ENCODE results near the gene DENND1C.
"Not testable (repeated sequence)": the region's sequence is repeated elsewhere in the genome, so short reads cannot be mapped to it uniquely, and the experiment has no call there.

DENND1C gene

GRCh38 chr19:6439743-6440142 lies 41.8 kb downstream of the DENND1C start:
- no peaks in the 10 kb centered on the region for H3K9me3 ChIP-seq (ENCODE audit: control insufficient read depth, low read length)
- no peak for DNase-seq

GRCh38 chr19:6433663-6434062 lies 47.9 kb downstream of the DENND1C start, which contains the start of gene SLC25A41:
Gene SLC25A41, minus strand, starts transcription at chr19:6433763. Its CDS starts 70 bp downstream, at chr19:6433693.
- Histone ChIP-seq H3K27ac (ENCODE audit: insufficient read depth, low read length, poor library complexity, severe bottlenecking) (no peak within 1 kb of the TSS), H3K36me3 (ENCODE audit: control insufficient read depth, insufficient read depth, low read length) (no peaks in the 10 kb centered on the region), H3K4me1 (ENCODE audit: control insufficient read depth, insufficient read depth, low read length, poor library complexity, severe bottlenecking) (no peaks in the 10 kb centered on the region), H3K4me3 (ENCODE audit: insufficient read depth, low read depth, low read length, poor library complexity, severe bottlenecking) (no peak within 1 kb of the TSS), H3K9me3 (ENCODE audit: control insufficient read depth, low read length) (no peaks in the 10 kb centered on the region), H3K27me3 (replicated peaks; ENCODE audit: control insufficient read depth, insufficient read depth, low read length, poor library complexity, severe bottlenecking) (no peaks in the 10 kb centered on the region)
- no peak for DNase-seq

More at GRCh38 chr19:6439743-6440142, 41.8 kb downstream of the DENND1C start:
- Histone ChIP-seq H3K27me3 (replicated peaks; ENCODE audit: control insufficient read depth, insufficient read depth, low read length, poor library complexity, severe bottlenecking) (no peaks in the 10 kb centered on the region), H3K4me1 (ENCODE audit: control insufficient read depth, insufficient read depth, low read length, poor library complexity, severe bottlenecking) (no peaks in the 10 kb centered on the region), H3K4me3 (ENCODE audit: insufficient read depth, low read depth, low read length, poor library complexity, severe bottlenecking) (no peak overlapping the region), H3K36me3 (ENCODE audit: control insufficient read depth, insufficient read depth, low read length) (no peaks in the 10 kb centered on the region), H3K27ac (ENCODE audit: insufficient read depth, low read length, poor library complexity, severe bottlenecking) (no peak overlapping the region)

- no peaks in the 10 kb centered on the region for H3K9me3 ChIP-seq (ENCODE audit: control insufficient read depth, low read length)
- H3K4me3 ChIP-seq (ENCODE audit: insufficient read depth, low read depth, low read length, poor library complexity, severe bottlenecking), result no peak overlapping the region
- DNase-seq, result no peak
- no peaks in the 10 kb centered on the region for H3K4me1 ChIP-seq (ENCODE audit: control insufficient read depth, insufficient read depth, low read length, poor library complexity, severe bottlenecking)
- H3K36me3 ChIP-seq (ENCODE audit: control insufficient read depth, insufficient read depth, low read length), result no peaks in the 10 kb centered on the region
- no peaks in the 10 kb centered on the region for H3K27me3 ChIP-seq (replicated peaks; ENCODE audit: control insufficient read depth, insufficient read depth, low read length, poor library complexity, severe bottlenecking)
- no peak overlapping the region for H3K27ac ChIP-seq (ENCODE audit: insufficient read depth, low read length, poor library complexity, severe bottlenecking)
Measured at GRCh38 chr19:6433165-6433564, 48.4 kb downstream of the DENND1C start.

GRCh38 chr19:6431891-6432290 lies 49.7 kb downstream of the DENND1C start:
- DNase-seq, result no peak
- H3K36me3 ChIP-seq (ENCODE audit: control insufficient read depth, insufficient read depth, low read length), result no peaks in the 10 kb centered on the region
- H3K4me1 ChIP-seq (ENCODE audit: control insufficient read depth, insufficient read depth, low read length, poor library complexity, severe bottlenecking), result no peaks in the 10 kb centered on the region
- H3K27me3 ChIP-seq (replicated peaks; ENCODE audit: control insufficient read depth, insufficient read depth, low read length, poor library complexity, severe bottlenecking), result no peaks in the 10 kb centered on the region
- H3K27ac ChIP-seq (ENCODE audit: insufficient read depth, low read length, poor library complexity, severe bottlenecking), result no peak overlapping the region
- no peak overlapping the region for H3K4me3 ChIP-seq (ENCODE audit: insufficient read depth, low read depth, low read length, poor library complexity, severe bottlenecking)
- H3K9me3 ChIP-seq (ENCODE audit: control insufficient read depth, low read length), result no peaks in the 10 kb centered on the region

- H3K36me3 ChIP-seq (ENCODE audit: control insufficient read depth, insufficient read depth, low read length), result no peaks in the 10 kb centered on the region
Measured at GRCh38 chr19:6429419-6430221, 52.0 kb downstream of the DENND1C start.

GRCh38 chr19:6428692-6429418 lies 52.7 kb downstream of the DENND1C start:
- not testable (repeated sequence) for H3K36me3 ChIP-seq (ENCODE audit: control insufficient read depth, insufficient read depth, low read length); H3K4me3 ChIP-seq (ENCODE audit: insufficient read depth, low read depth, low read length, poor library complexity, severe bottlenecking); H3K4me1 ChIP-seq (ENCODE audit: control insufficient read depth, insufficient read depth, low read length, poor library complexity, severe bottlenecking); H3K27ac ChIP-seq (ENCODE audit: insufficient read depth, low read length, poor library complexity, severe bottlenecking); DNase-seq; H3K9me3 ChIP-seq (ENCODE audit: control insufficient read depth, low read length); H3K27me3 ChIP-seq (replicated peaks; ENCODE audit: control insufficient read depth, insufficient read depth, low read length, poor library complexity, severe bottlenecking)

More at GRCh38 chr19:6429419-6430221, 52.0 kb downstream of the DENND1C start:
- no peak for DNase-seq
- Histone ChIP-seq H3K4me1 (ENCODE audit: control insufficient read depth, insufficient read depth, low read length, poor library complexity, severe bottlenecking) (no peaks in the 10 kb centered on the region), H3K4me3 (ENCODE audit: insufficient read depth, low read depth, low read length, poor library complexity, severe bottlenecking) (no peak overlapping the region), H3K9me3 (ENCODE audit: control insufficient read depth, low read length) (no peaks in the 10 kb centered on the region), H3K27ac (ENCODE audit: insufficient read depth, low read length, poor library complexity, severe bottlenecking) (no peak overlapping the region), H3K27me3 (replicated peaks; ENCODE audit: control insufficient read depth, insufficient read depth, low read length, poor library complexity, severe bottlenecking) (no peaks in the 10 kb centered on the region)

GRCh38 chr19:6427131-6427530 lies 54.5 kb downstream of the DENND1C start:
- no peak overlapping the region for H3K27ac ChIP-seq (ENCODE audit: insufficient read depth, low read length, poor library complexity, severe bottlenecking)
- no peak overlapping the region for H3K4me3 ChIP-seq (ENCODE audit: insufficient read depth, low read depth, low read length, poor library complexity, severe bottlenecking)
- H3K36me3 ChIP-seq (ENCODE audit: control insufficient read depth, insufficient read depth, low read length), result no peaks in the 10 kb centered on the region
- H3K9me3 ChIP-seq (ENCODE audit: control insufficient read depth, low read length), result no peaks in the 10 kb centered on the region
- DNase-seq, result no peak
- peaks cover 17% of the 10 kb centered on the region for H3K4me1 ChIP-seq (ENCODE audit: control insufficient read depth, insufficient read depth, low read length, poor library complexity, severe bottlenecking)
- H3K27me3 ChIP-seq (replicated peaks; ENCODE audit: control insufficient read depth, insufficient read depth, low read length, poor library complexity, severe bottlenecking), result no peaks in the 10 kb centered on the region

GRCh38 chr19:6425732-6426620 lies 55.6 kb downstream of the DENND1C start:
- DNase-seq, result no peak
- Histone ChIP-seq H3K4me1 (ENCODE audit: control insufficient read depth, insufficient read depth, low read length, poor library complexity, severe bottlenecking) (peaks cover 17% of the 10 kb centered on the region), H3K36me3 (ENCODE audit: control insufficient read depth, insufficient read depth, low read length) (peaks cover 6% of the 10 kb centered on the region), H3K27ac (ENCODE audit: insufficient read depth, low read length, poor library complexity, severe bottlenecking) (peak overlapping the region; percentile 65), H3K4me3 (ENCODE audit: insufficient read depth, low read depth, low read length, poor library complexity, severe bottlenecking) (no peak overlapping the region), H3K27me3 (replicated peaks; ENCODE audit: control insufficient read depth, insufficient read depth, low read length, poor library complexity, severe bottlenecking) (no peaks in the 10 kb centered on the region), H3K9me3 (ENCODE audit: control insufficient read depth, low read length) (no peaks in the 10 kb centered on the region)

GRCh38 chr19:6424939-6425731 lies 56.5 kb downstream of the DENND1C start:
- Histone ChIP-seq H3K36me3 (ENCODE audit: control insufficient read depth, insufficient read depth, low read length) (peaks cover 14% of the 10 kb centered on the region), H3K27me3 (replicated peaks; ENCODE audit: control insufficient read depth, insufficient read depth, low read length, poor library complexity, severe bottlenecking) (no peaks in the 10 kb centered on the region), H3K27ac (ENCODE audit: insufficient read depth, low read length, poor library complexity, severe bottlenecking) (peak overlapping the region; percentile 65), H3K4me3 (ENCODE audit: insufficient read depth, low read depth, low read length, poor library complexity, severe bottlenecking) (no peak overlapping the region), H3K4me1 (ENCODE audit: control insufficient read depth, insufficient read depth, low read length, poor library complexity, severe bottlenecking) (peaks cover 17% of the 10 kb centered on the region), H3K9me3 (ENCODE audit: control insufficient read depth, low read length) (no peaks in the 10 kb centered on the region)
- DNase-seq, result peak; percentile 98 to 100 (median 99)

All from effector memory CD4-positive, alpha-beta T cell (primary cell).